Calu3 (cell line): ENCODE data around the gene TIE1. TPM values are rescaled to one million over a fixed set of nuclear protein-coding genes. Genes with fewer than 3 reads are reported as not detected.

Experiments
- BruUV-seq: library from RNA; stranded (reverse); fragments of 400-500 nt; replicated peaks from 2 replicates; lab custom pipeline; 2021; lab: Mats Ljungman, UMichigan
- CTCF ChIA-PET: fragments of 300-600 bp; sonication (Branson Sonifier 250); formaldehyde crosslinking; loops from one replicate; lab custom pipeline; 2022; ENCODE audit warnings: antibody characterized with exemption; lab: Charles Lee
- DNase-seq: peaks from one replicate; pipeline ENCODE4 v3.0.0; 2022
- H3K27ac Mint-ChIP-seq: one replicate; pipeline ENCODE4 v1.8.0; 2022; ENCODE audit warnings: mixed read lengths; ENCODE audit not compliant: unreplicated experiment
- H3K27me3 Mint-ChIP-seq: one replicate; pipeline ENCODE4 v1.8.0; 2022; ENCODE audit warnings: mixed read lengths; ENCODE audit not compliant: unreplicated experiment
- H3K36me3 Mint-ChIP-seq: one replicate; pipeline ENCODE4 v1.8.0; 2022; ENCODE audit warnings: mild to moderate bottlenecking, moderate library complexity, mixed read lengths; ENCODE audit not compliant: insufficient read depth, unreplicated experiment
- H3K4me1 Mint-ChIP-seq: one replicate; pipeline ENCODE4 v1.8.0; 2022; ENCODE audit warnings: mild to moderate bottlenecking, low read depth, mixed read lengths; ENCODE audit not compliant: unreplicated experiment
- H3K4me3 Mint-ChIP-seq: one replicate; pipeline ENCODE4 v1.8.0; 2022; ENCODE audit warnings: mild to moderate bottlenecking, low read depth, moderate library complexity, mixed read lengths; ENCODE audit not compliant: unreplicated experiment
- H3K9me3 Mint-ChIP-seq: one replicate; pipeline ENCODE4 v1.8.0; 2022; ENCODE audit warnings: low read depth, mixed read lengths; ENCODE audit not compliant: unreplicated experiment
- intact Hi-C: fragments of 100-400 bp; cut with micrococcal nuclease; formaldehyde crosslinking; loops from one replicate; pipeline ENCODE4 v1.10.0; 2022; ENCODE audit not compliant: unreplicated experiment
- total RNA-seq: library from RNA; stranded (reverse); gene quantifications from 2 replicates; pipeline ENCODE4 v1.2.3, GENCODE V29; 2022
- TF ChIP-seq, protein P1 (sequence below): fragments of 200-600 bp; IDR thresholded peaks from one replicate; pipeline ENCODE4 v1.8.0; 2022; ENCODE audit warnings: antibody characterized with exemption; ENCODE audit not compliant: unreplicated experiment

The TIE1 gene
- total RNA-seq, 1 experiment from 2014 or later = not detected

DNA sequence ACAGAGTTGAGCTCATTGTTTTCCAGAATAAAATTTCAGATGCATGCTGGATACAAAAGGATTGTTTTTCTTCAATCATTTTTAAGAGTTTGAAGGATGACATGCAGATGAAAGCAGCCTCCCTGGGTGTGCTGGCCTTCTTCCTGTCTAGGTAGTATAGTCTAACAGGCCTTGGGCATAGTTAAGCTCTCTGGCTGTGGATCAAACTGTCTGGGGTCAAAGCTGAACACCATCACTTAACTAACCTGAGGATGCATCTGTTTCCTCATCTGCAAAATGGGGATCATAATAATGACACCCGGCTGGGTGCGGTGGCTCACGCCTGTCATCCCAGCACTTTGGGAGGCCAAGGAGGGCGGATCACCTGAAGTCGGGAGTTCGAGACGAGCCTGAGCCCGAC lies 6.0 kb upstream of the TIE1 start:
- H3K27ac Mint-ChIP-seq = no peak overlapping the region
- DNase-seq = no peak
- no TSS peak for BruUV-seq

DNA sequence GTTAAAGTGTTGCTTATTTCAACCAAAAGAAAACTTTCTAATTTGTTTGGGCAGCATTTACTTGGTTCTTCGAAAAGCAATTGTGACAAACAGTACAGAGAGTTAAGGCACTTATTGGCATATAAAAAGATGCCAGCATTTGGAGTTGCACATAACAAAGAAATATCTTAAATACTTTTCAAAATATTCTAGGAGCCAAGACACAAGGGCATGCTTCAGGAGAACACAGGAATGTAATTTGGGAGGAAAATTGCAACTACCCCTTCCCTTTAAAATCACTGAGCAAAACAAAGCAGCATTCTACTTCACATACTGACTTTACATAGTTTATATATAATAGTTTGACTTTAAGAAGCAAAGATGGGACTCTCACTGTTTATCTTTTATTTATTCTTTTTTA lies 4.6 kb upstream of the TIE1 start:
- Mint-ChIP-seq H3K36me3 (no peaks in the 10 kb centered on the region), H3K4me1 (no peaks in the 10 kb centered on the region), H3K4me3 (no peak overlapping the region), H3K27me3 (no peaks in the 10 kb centered on the region), H3K9me3 (no peaks in the 10 kb centered on the region), H3K27ac (no peak overlapping the region)
- intact Hi-C loops = loop anchor here (5.0 kb wide), 1 partner anchor 51 kb away; no protein-coding TSS in a partner anchor
- CTCF ChIA-PET = no interaction called here
- BruUV-seq = no TSS peak
- DNase-seq = no peak
- TF ChIP-seq, protein P1, sequence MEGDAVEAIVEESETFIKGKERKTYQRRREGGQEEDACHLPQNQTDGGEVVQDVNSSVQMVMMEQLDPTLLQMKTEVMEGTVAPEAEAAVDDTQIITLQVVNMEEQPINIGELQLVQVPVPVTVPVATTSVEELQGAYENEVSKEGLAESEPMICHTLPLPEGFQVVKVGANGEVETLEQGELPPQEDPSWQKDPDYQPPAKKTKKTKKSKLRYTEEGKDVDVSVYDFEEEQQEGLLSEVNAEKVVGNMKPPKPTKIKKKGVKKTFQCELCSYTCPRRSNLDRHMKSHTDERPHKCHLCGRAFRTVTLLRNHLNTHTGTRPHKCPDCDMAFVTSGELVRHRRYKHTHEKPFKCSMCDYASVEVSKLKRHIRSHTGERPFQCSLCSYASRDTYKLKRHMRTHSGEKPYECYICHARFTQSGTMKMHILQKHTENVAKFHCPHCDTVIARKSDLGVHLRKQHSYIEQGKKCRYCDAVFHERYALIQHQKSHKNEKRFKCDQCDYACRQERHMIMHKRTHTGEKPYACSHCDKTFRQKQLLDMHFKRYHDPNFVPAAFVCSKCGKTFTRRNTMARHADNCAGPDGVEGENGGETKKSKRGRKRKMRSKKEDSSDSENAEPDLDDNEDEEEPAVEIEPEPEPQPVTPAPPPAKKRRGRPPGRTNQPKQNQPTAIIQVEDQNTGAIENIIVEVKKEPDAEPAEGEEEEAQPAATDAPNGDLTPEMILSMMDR = no peak

More for the DNA sequence above, 6.0 kb upstream of the TIE1 start:
- CTCF ChIA-PET = interaction anchor here (2.0 kb wide), 1 partner anchor 9 kb away, joined by 11 read pairs; the partner anchor contains the start of gene C1orf210
- H3K4me3 Mint-ChIP-seq = no peak overlapping the region
- intact Hi-C loops = loop anchor here (5.0 kb wide), 1 partner anchor 53 kb away; no protein-coding TSS in a partner anchor
- H3K36me3 Mint-ChIP-seq = no peaks in the 10 kb centered on the region
- no peaks in the 10 kb centered on the region for H3K27me3 Mint-ChIP-seq
- H3K4me1 Mint-ChIP-seq = no peaks in the 10 kb centered on the region
- H3K9me3 Mint-ChIP-seq = no peaks in the 10 kb centered on the region
- TF ChIP-seq, protein P1 = no peak

DNA sequence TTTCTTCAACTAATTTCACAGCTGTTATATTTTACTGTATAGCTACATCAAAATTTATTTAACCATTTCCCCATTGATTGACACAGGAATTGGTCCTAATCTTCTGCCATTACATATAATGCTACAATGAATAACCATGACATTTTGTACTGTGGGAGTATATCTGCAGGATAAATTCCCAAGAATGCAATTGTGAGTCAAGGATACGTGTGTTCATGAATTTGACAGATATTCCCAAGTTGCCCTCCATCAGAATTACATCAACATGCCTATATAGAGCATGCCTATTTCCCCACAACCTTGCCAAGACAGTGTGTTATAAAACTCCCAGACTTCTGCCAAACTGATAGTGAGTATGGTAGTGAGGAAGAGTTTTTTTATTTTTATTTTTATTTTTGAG lies 2.7 kb upstream of the TIE1 start:
- Mint-ChIP-seq H3K9me3 (no peaks in the 10 kb centered on the region), H3K27me3 (peaks cover 15% of the 10 kb centered on the region), H3K27ac (no peak overlapping the region), H3K36me3 (no peaks in the 10 kb centered on the region), H3K4me1 (no peaks in the 10 kb centered on the region), H3K4me3 (no peak overlapping the region)
- DNase-seq = no peak
- no TSS peak for BruUV-seq
- intact Hi-C loops = loop anchor here (5.0 kb wide), 1 partner anchor 49 kb away; no protein-coding TSS in a partner anchor
- TF ChIP-seq, protein P1 = no peak
- CTCF ChIA-PET = no interaction called here

DNA sequence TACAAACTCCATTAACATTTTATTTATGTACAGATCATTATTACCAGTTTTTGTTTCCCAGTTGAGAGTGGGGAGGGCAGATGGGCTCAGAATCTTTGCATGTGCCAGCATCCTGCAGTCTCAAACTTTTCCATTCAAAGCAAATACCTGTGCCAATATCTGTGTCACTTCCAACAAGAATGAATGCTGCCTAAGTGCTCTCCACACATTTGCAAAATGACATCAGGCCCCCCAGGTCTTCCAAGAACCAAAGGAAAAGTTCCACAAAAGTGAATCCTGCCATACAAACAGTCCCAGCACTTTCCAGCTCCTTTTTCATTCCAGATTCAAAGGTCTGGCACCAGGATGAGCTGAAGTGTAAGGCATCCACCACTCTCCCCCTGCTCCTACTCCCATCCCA lies 1.7 kb upstream of the TIE1 start:
- no peaks in the 10 kb centered on the region for H3K36me3 Mint-ChIP-seq
- TF ChIP-seq, protein P1 = no peak
- BruUV-seq = no TSS peak
- intact Hi-C loops = loop anchor here (5.0 kb wide), 1 partner anchor 48 kb away; no protein-coding TSS in a partner anchor
- no peak for DNase-seq
- CTCF ChIA-PET = no interaction called here
- H3K9me3 Mint-ChIP-seq = no peaks in the 10 kb centered on the region
- no peaks in the 10 kb centered on the region for H3K4me1 Mint-ChIP-seq
- no peak overlapping the region for H3K27ac Mint-ChIP-seq
- H3K27me3 Mint-ChIP-seq = peaks cover 22% of the 10 kb centered on the region
- H3K4me3 Mint-ChIP-seq = no peak overlapping the region
